GM19043 (cell line): ENCODE measurements around the gene PDLIM5.

Source experiments
- ATAC-seq: cut with Tn5 transposase; IDR thresholded peaks from one replicate; pipeline ENCODE4 v1.9.1; 2021; ENCODE audit warnings: low read depth; ENCODE audit not compliant: unreplicated experiment

The PDLIM5 gene

DNA sequence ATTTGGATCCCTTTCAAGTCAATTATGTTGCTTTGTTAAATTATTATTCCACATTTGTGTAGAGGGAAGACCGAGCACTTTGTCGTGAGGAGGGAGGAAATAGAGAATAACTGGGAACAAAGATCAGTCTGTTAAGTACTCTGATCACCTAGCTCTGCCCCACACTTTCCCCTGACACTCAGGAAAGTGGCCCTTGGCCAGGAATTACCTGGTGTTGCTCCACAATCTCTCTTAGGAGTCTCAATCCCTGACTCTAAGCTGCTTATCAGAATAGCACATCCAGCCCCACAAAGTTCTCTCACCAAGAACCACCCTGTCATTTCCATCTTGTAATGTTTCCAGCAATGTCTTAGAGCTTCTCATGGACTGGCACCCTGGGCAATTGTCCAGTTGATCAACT, 222.2 kb downstream of the PDLIM5 start:
- no peak for ATAC-seq

GRCh38 chr4:94676970-94677369, 225.2 kb downstream of the PDLIM5 start:
- no peak for ATAC-seq

DNA sequence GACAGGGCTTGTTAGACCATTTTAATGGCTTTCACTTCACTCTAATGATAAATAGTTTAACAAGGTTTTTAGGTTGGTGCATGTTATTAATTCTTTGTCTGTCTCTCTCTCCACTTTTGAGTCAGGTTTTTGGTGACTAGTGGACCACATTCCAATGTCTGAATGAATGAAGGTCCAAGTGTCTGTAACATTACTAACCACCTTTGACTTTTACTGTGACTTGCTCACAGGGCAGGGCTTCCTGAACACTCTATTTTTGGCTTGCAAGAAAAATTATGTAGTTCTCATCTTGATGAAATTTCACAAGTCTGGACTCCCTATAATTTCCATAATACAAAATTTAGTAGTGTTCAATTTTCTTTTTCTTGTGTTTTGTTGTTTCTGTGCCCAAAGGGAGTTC, 227.2 kb downstream of the PDLIM5 start:
- no peak for ATAC-seq

GRCh38 chr4:94680176-94680862, 228.6 kb downstream of the PDLIM5 start:
- ATAC-seq: no peak

GRCh38 chr4:94686086-94686485, 234.3 kb downstream of the PDLIM5 start:
- ATAC-seq: no peak

GRCh38 chr4:94689155-94689860, 237.6 kb downstream of the PDLIM5 start:
- ATAC-seq: no peak

- no peak for ATAC-seq
These were observed 239.1 kb downstream of the PDLIM5 start for GRCh38 chr4:94690851-94691254.

GRCh38 chr4:94691552-94691951, 239.8 kb downstream of the PDLIM5 start:
- no peak for ATAC-seq

DNA sequence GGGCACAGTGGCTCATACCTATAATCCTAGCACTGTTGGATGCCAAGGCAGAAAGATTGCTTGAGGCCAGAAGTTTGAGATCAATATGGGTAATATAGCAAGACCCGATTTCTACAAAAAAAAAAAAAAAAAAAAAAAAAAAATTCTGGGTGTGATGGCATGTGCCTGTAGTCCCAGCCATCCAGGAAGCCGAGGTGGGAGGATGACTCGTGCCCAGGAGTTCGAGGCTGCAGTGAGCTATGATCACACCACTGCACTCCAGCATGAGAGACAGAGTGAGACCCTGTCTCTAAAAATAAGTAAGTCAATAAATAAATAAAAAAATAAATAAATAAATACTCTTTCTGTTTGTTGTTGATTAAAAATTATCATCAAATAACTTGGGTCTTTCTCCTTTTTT, 243.6 kb downstream of the PDLIM5 start:
- no peak for ATAC-seq

DNA sequence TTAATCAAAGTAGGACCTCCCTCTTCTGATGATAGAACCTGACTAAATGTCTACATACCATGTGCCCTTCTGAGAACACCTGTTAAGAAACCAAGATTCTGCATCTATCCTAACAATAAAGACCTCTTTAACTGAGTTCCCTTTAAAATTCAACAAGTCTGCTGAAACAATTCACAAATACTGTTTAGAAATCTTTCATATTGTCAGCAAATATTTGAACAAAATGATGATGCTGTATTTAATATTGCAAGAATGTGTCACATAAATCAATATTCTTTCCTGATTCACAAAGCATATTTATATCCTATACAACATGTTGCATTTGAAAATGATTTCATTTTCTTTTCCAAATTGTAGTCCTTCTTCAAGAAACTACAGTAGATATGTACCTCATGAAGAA, 246.4 kb downstream of the PDLIM5 start:
- ATAC-seq: no peak

GRCh38 chr4:94700298-94700697, 248.6 kb downstream of the PDLIM5 start:
- ATAC-seq: no peak

DNA sequence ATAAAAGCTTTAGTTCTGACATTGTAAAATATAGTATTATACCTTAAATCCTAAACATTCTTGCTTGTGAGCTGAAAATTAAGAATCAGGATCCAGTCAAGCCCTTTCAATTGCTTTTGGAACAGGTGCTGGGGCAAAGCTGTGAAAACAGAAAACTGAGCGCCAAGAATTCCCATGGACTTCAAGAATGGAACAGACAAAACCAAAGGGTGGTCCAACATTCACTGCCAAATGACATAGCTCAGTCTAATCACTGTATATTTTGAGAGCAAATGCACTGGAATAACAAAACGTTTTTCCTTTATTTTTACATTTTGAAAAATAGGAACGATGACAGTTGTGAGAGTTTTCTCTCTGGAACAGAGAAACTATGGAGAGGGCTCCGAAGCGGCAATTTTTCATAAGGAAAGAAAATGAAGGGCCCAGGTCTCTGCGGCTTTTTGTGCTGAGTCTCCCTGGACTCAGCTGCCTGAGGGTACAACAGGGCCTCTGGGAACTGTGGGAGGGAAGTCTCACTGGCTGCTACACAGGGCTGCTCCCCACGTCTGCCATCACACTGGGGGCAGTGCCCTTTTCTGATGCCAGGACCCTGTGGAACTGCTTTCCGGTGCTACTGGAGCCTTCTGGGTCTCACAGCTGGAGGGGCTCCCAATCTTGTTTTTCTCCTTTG, 250.0 kb downstream of the PDLIM5 start:
- ATAC-seq: no peak

GRCh38 chr4:94711635-94712034, 259.9 kb downstream of the PDLIM5 start:
- no peak for ATAC-seq

DNA sequence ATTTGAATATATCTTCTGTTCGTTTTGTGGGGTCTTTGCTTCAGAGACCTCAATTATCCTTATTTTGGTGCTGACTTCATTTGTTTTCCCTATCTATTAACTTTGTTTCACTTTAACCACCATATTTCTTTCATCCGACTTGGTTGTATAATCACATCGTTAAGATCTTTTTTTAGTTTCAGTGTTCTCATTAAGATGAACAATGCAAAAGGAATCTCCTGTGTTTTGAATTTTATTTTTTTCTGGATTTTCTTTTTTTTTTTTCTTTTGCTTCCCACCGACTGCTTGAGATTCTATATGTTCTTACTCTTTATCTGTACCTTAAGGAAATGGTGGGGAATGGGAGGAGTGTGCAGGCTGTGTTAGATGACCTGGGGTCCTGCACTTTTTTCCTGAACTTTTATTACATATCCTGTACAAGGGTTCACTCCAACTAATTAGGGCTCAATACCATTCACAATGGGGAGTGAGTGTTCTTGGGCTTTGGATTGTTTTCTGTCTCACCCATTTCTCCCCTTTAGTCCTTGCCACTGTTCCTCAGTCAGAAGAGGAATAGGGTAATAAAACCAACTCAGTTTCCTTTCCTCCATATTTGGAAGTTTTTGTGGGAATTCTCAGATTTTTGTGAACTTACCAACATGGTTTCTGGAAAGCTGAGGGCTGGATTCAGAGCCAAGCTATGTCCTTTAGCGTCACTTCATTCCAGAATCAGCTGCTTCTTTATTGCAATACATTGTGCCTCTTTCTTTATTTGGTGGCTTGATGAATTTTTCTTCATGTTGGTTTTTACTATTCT, 262.8 kb downstream of the PDLIM5 start:
- ATAC-seq: no peak

GRCh38 chr4:94715726-94716125, 264.0 kb downstream of the PDLIM5 start:
- ATAC-seq: no peak
